Type B pancreatic cell (in vitro differentiated cells): ENCODE results near the gene MYO1F. TPM values are rescaled to one million over a fixed set of nuclear protein-coding genes. Genes with fewer than 3 reads are reported as not detected.
"Not testable (repeated sequence)": the region's sequence is repeated elsewhere in the genome, so short reads cannot be mapped to it uniquely, and the experiment has no call there.

Experiments used
- DNase-seq: peaks from one replicate; pipeline ENCODE4 v3.0.0; 2021; ENCODE audit warnings: mixed read lengths; ENCODE audit not compliant: unreplicated experiment; ENCODE audit errors: extremely low spot score
- H3K27ac Mint-ChIP-seq: 2 replicates; pipeline ENCODE4 v1.8.0; 2021; ENCODE audit warnings: mild to moderate bottlenecking, mixed read lengths
- H3K27me3 Mint-ChIP-seq: 2 replicates; pipeline ENCODE4 v1.8.0; 2021; ENCODE audit warnings: mixed read lengths
- H3K36me3 Mint-ChIP-seq: 2 replicates; pipeline ENCODE4 v1.8.0; 2021; ENCODE audit warnings: mixed read lengths
- H3K4me1 Mint-ChIP-seq: one replicate; pipeline ENCODE4 v1.8.0; 2021; ENCODE audit warnings: mixed read lengths; ENCODE audit not compliant: unreplicated experiment
- H3K4me3 Mint-ChIP-seq: 2 replicates; pipeline ENCODE4 v1.8.0; 2021; ENCODE audit warnings: mild to moderate bottlenecking, mixed read lengths
- H3K9me3 Mint-ChIP-seq: 2 replicates; pipeline ENCODE4 v1.8.0; 2021; ENCODE audit warnings: mixed read lengths
- CTCF ChIP-seq: fragments of 200-600 bp; sonication (generic); conservative IDR thresholded peaks from 2 replicates; pipeline ENCODE4 v1.5.0; 2021; ENCODE audit warnings: antibody characterized with exemption, mild to moderate bottlenecking
- total RNA-seq: library from RNA; stranded (reverse); gene quantifications from 2 replicates; pipeline ENCODE4 v1.2.1, GENCODE V29; 2021; ENCODE audit warnings: low replicate concordance

Gene MYO1F
- total RNA-seq, 1 donor from 2014 or later, result 0.14 TPM

- H3K4me3 Mint-ChIP-seq, result no peak overlapping the region
- DNase-seq, result no peak
- TF ChIP-seq CTCF, result no peak
- no peaks in the 10 kb centered on the region for H3K36me3 Mint-ChIP-seq
- H3K27me3 Mint-ChIP-seq, result peaks cover 28% of the 10 kb centered on the region
- peaks cover 8% of the 10 kb centered on the region for H3K4me1 Mint-ChIP-seq
- H3K27ac Mint-ChIP-seq, result no peak overlapping the region
- H3K9me3 Mint-ChIP-seq, result no peaks in the 10 kb centered on the region
These were observed 809 bp downstream of the MYO1F start for GRCh38 chr19:8576273-8576993.

GRCh38 chr19:8575467-8575997 lies 1.7 kb downstream of the MYO1F start:
- Mint-ChIP-seq H3K27me3 (peaks cover 28% of the 10 kb centered on the region), H3K9me3 (no peaks in the 10 kb centered on the region), H3K4me3 (no peak overlapping the region), H3K27ac (no peak overlapping the region), H3K36me3 (no peaks in the 10 kb centered on the region), H3K4me1 (peaks cover 8% of the 10 kb centered on the region)
- no peak for DNase-seq
- TF ChIP-seq CTCF, result no peak

- not testable (repeated sequence) for H3K9me3 Mint-ChIP-seq, DNase-seq
These were observed 2.7 kb downstream of the MYO1F start for GRCh38 chr19:8574619-8574922.

GRCh38 chr19:8573316-8573715 lies 3.9 kb downstream of the MYO1F start:
- Mint-ChIP-seq H3K4me3 (no peak overlapping the region), H3K27ac (no peak overlapping the region), H3K36me3 (no peaks in the 10 kb centered on the region), H3K27me3 (peaks cover 16% of the 10 kb centered on the region), H3K9me3 (no peaks in the 10 kb centered on the region), H3K4me1 (peaks cover 3% of the 10 kb centered on the region)
- TF ChIP-seq CTCF, result no peak
- DNase-seq, result no peak

More at GRCh38 chr19:8574619-8574922, 2.7 kb downstream of the MYO1F start:
- H3K27me3 Mint-ChIP-seq, result peaks cover 28% of the 10 kb centered on the region
- not testable (repeated sequence) for H3K36me3 Mint-ChIP-seq, H3K27ac Mint-ChIP-seq, H3K4me1 Mint-ChIP-seq, H3K4me3 Mint-ChIP-seq

- no peak for TF ChIP-seq CTCF
- H3K27me3 Mint-ChIP-seq, result peaks cover 9% of the 10 kb centered on the region
- DNase-seq, result no peak
- H3K4me1 Mint-ChIP-seq, result peaks cover 3% of the 10 kb centered on the region
- no peak overlapping the region for H3K4me3 Mint-ChIP-seq
- H3K9me3 Mint-ChIP-seq, result no peaks in the 10 kb centered on the region
- no peak overlapping the region for H3K27ac Mint-ChIP-seq
- H3K36me3 Mint-ChIP-seq, result no peaks in the 10 kb centered on the region
These were observed 6.2 kb downstream of the MYO1F start for GRCh38 chr19:8571006-8571411.

- Mint-ChIP-seq H3K9me3 (no peaks in the 10 kb centered on the region), H3K27me3 (peaks cover 8% of the 10 kb centered on the region), H3K36me3 (no peaks in the 10 kb centered on the region), H3K27ac (no peak overlapping the region), H3K4me1 (no peaks in the 10 kb centered on the region), H3K4me3 (no peak overlapping the region)
- TF ChIP-seq CTCF, result no peak
- DNase-seq, result no peak
These were observed 8.0 kb downstream of the MYO1F start for GRCh38 chr19:8569066-8569771.
